NCI-H2227 (cell line): ENCODE data around the gene GALNT11.
"Not testable (repeated sequence)": the region's sequence is repeated elsewhere in the genome, so short reads cannot be mapped to it uniquely, and the experiment has no call there.

Experiments used
- DNase-seq: peaks from one replicate; lab custom pipeline; 2025; ENCODE audit not compliant: unreplicated experiment; lab: John Stamatoyannopoulos, UW

Gene GALNT11

DNA sequence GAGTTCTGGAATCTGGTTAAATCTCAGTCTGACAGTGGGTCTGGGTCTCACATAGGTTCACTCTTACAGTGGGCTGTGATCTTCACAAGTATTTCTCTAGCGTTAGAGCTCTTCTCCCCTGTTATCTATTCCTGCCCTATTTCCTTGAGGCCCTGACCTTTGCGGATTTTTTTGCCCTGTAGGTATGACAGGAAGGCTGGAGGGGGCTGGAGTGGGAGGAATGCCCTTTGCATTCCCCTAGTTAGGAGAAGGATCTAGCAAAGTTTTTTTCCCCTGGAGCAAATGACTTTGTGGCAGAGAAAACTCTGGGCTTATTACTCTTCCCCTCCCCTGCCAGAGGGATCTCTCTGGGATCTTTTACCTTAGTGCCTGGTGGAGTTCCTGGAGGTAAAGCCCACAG lies 49.2 kb downstream of the GALNT11 start:
- DNase-seq: no peak

GRCh38 chr7:152075379-152075778 lies 49.9 kb downstream of the GALNT11 start:
- DNase-seq: not testable (repeated sequence)

DNA sequence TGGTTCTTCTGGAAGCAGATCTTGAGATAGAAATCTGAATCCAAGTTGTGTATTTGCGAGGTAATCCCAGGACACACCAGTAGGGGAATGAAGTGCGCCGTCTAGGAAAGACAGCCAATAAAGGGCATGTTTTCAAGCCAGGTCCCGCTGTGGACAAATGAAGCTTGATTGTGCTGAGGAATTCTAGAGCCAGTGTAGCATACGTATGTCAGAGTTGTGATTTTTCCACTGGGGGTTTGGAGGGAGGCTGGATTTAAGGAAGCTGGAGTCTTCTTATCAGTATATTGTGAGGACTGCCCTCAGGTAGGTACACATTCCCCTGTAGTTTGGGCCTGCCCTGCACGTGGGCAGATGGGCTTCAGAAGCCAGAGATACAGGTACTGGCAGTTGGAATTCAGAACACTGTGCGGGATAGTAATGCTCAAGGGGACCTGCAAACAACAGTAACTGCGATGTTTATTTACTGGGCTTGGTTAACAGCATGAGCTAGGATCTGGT lies 50.9 kb downstream of the GALNT11 start:
- DNase-seq: no peak

DNA sequence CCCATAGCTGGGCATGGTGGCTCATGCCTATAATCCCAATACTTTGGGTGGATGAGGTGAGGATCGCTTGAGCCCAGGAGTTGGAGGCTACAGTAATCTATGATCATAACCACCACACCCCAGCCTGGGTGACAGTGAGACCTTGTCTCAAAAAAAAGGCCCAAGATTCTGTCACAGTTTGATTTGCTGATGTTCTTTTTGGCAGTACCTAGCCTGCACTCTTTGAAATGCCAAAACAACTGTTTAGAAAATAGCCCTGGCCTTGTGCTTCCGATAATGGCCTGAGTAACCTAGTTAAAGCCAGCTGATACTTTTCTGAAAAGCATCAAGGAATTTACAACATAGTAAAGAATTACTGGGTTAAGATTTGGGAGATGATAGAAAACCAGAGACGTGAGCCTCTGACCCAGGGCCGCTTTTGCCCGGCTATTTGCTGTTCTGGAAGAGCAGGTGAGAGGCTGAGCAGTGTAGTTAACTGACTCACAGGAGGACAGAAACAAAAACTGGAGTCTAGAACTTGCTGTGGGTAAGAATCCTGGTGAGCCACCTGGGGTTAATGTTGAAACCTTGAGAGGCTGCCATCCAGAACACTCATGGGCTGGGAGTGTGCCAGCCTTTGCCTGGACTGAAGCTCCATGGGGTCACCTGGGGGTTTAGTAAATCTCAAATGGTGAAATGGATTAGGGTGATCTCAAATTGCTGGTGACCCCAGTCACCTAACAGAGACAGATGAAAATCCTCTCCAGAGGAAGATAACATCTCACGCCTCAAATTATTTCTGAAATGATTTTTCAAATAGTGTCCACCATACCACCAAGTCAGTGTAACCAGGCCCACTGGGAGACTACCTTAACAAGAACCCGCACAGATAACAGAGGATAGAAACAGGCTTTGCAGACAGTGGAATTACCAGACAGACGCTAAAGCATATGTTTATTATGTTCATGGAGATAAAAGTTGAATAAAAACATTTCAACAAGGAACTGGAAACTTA lies 51.8 kb downstream of the GALNT11 start:
- DNase-seq: no peak

GRCh38 chr7:152078025-152078424 lies 52.6 kb downstream of the GALNT11 start:
- no peak for DNase-seq

DNA sequence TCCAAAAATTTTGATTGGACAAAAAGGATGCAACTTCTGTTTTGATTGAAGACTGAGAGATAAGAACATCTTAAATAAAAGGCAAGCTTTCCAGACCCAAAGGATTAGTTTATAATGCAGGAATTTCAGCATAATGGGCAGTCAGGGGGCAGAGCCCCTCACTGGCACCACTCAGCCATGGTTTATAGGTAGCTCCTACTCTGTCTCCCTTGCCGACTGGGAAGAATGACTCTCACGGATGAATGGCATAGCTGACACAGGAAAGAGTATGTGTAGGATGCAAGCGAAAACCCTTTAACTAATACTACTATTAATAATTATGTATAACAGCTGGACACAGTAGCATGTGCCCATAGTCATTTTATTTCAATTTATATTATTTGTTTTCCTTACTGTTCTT lies 53.3 kb downstream of the GALNT11 start:
- no peak for DNase-seq

- DNase-seq: no peak
Measured at GRCh38 chr7:152081088-152081487, 55.6 kb downstream of the GALNT11 start.

- not testable (repeated sequence) for DNase-seq
Measured at GRCh38 chr7:152082073-152082721, 56.7 kb downstream of the GALNT11 start.

DNA sequence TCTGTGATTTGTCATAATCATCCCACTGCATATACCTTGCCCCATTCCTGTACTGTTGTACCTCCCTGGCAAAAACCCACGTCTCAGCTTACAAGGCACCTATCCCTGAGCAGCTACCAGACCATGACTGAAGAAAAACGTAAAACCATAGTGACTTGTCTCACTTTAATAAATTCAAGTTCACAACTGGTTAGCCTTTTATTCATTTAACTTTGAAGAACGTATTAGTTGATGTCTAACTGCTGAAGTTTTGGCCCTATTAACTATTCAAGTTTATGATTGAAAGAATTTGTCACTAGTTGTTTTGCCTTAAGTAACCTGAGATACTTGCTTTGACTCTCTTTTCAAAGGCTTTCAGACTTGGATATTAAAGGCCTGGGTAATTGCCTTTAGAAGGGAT lies 59.7 kb downstream of the GALNT11 start:
- DNase-seq: no peak

DNA sequence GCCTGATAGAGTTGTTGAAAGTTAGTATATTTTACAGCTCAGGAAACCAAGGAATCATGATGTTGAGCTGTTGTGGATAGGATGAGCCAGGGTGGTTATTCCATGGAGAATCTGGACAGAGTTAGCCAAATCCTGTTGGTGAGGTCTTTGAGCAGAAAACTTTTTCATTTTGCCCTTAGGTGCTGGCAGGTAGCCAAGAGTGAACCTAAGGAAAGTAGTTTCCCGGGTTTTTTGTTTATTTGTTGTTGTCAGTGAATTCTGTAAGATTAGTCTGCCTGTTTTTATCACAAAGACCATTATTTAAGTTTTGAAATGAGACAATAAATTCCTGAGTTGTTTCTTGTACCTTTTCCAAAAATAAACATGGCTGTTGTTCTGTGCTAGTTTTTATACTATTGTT lies 61.0 kb downstream of the GALNT11 start:
- no peak for DNase-seq

DNA sequence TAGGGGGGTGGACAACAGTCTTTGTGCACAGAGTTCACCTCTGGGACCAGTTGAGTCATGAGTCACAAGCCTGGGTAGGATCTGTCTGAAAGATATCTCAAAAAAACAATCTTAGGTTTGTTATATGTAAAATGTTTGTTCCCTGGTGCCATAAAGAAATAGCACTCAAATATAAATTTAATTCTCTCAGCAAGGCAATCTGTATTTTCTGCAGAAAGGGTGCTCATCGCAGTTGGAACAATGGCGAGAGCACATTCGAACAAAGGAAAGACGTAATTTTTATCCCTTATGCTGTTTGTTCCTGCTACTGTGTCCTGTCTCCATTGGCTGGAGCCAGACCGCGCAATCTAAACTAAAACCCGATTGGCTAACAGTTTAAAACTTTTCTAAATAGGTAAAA lies 63.7 kb downstream of the GALNT11 start:
- DNase-seq: no peak

DNA sequence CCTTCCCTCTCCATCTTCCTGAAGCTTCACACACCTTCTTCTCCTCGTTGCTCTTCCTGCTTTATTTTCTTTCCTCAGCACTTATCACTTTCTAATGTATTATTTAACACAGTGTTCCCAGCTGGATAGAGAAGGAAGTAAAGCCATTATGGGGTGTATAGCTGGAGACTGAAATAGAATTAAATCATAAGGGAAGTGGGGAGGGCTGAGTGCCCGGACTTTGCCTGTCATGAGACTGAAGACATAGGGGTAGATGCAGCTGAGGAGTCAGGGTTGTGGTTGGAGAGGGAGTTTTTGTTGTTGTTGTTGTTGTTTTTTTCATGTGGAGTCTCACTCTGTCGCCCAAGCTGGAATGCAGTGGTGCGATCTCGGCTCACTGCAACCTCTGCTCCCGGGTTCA lies 65.3 kb downstream of the GALNT11 start:
- no peak for DNase-seq

DNA sequence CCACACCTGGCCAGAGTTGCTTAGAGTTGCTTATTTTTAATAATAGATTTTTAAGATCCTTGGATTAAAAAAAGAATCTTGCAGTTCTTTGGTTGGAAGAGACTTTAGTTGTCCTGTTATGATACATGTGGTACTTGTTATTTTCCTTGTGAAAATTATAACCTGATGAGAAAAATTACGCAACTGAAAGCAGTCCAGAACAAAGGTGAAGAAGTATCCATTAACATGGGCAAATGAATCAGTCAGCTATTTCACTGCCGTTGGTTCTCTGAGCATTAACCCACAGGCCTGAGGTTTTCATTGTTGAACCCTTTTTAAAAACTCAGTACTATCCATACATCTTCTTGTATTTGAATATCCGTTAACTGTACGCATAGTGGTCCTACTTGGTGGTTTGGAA lies 68.2 kb downstream of the GALNT11 start:
- DNase-seq: no peak

DNA sequence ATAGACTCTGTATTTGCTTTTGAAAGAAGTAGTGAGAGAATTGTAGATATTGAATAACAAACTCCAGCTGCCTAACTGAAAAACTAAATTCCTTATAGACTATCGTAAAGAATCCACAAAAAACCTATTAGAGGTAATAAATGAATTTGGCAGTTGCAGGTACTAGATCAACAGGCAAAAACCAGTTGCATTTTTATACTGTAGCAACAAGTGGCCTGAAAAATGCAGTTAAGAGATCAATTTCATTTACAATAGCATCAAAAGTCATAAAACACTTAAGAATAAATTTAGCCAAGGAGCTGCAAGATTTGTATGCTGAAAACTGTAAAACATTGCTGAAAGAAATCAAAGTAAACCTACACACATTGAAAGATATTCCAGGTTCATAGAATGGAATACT lies 70.3 kb downstream of the GALNT11 start:
- no peak for DNase-seq

DNA sequence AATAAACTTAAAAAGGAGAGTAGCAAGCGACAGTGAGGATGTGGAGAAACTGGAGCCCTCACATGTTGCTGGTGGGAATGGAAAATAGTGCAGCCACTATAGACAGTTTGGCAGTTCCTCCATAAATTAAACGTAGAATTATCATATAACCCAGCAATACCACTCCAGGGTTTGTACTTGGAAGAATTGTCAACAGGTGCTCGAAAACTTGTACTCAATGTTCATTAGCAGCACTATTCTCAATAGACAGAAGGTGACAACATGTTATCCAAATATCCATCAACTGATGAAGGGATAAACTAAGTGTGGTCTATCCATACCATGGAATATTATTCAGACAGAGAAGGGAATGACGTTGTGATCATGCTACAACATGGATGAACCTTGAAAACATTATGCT lies 71.9 kb downstream of the GALNT11 start:
- no peak for DNase-seq

- no peak for DNase-seq
Measured at GRCh38 chr7:152103066-152103465, 77.6 kb downstream of the GALNT11 start.

GRCh38 chr7:152103691-152104090 lies 78.2 kb downstream of the GALNT11 start:
- no peak for DNase-seq

DNA sequence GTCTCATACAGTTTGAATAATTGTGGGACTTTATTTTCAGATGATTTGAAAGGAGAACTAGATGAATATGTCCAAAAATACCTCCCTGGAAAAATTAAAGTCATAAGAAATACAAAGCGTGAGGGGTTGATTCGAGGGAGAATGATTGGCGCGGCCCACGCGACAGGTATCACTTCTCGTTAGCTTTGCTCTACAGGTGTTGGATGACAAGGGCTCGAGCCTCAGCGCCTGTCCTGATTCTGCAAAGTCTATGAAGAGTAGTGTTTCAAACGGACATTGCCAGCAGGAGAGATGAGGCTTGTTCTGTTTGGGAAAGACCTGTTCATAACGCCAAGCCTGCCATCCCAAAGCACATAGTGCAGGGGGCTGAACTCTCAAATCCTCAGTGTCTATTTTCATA lies 79.7 kb downstream of the GALNT11 start:
- DNase-seq: no peak

- DNase-seq: no peak
Measured at GRCh38 chr7:152106990-152107389, 81.5 kb downstream of the GALNT11 start.

DNA sequence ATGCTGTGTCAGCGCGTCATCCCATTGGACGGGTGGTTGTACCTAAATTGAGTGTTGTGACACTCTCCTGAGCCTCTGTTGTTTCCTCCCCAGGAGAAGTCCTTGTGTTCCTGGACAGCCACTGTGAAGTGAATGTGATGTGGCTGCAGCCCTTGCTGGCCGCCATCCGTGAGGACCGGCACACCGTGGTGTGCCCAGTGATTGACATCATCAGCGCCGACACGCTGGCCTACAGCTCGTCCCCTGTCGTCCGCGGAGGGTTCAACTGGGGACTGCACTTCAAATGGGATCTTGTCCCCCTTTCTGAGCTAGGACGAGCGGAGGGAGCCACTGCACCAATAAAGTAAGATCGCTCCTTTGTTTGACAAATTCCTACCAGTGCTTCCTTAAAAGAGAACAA lies 82.5 kb downstream of the GALNT11 start:
- no peak for DNase-seq

DNA sequence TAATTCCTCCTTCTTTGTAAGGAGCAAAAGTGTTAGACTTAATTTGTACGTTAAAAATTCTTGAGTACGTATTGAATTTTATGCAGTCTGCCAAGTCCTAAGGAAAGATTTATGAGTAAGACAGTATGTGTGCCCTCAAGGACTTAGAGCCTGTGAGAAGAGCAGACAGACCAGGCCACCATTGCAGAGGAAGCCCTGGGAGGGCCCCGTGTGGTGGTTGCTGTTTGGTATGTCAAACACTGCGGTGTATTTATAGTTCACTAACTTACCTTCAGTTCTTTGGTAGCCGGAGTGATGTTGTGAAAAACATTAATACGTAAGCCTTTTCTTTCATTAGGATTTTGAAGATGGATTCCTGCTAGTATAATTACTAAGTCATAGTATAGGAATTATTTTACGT lies 82.9 kb downstream of the GALNT11 start:
- no peak for DNase-seq

- DNase-seq: no peak
Measured at GRCh38 chr7:152112829-152113228, 87.4 kb downstream of the GALNT11 start.
